HG03439 (cell line): ENCODE results near the gene CDH3.

Experiments
- ATAC-seq: cut with Tn5 transposase; IDR thresholded peaks from one replicate; pipeline ENCODE4 v1.9.1; 2021; ENCODE audit warnings: mild to moderate bottlenecking, moderate library complexity; ENCODE audit not compliant: unreplicated experiment

The CDH3 gene

GRCh38 chr16:68644715-68645493 is at the start of gene CDH3:
CDH3 (plus strand) TSS chr16:68645310; CDS start chr16:68645380, 70 bp downstream.
- no peak for ATAC-seq

- ATAC-seq: no peak
Observed at GRCh38 chr16:68596266-68596665, 48.8 kb upstream of the CDH3 start.

- ATAC-seq: no peak
Observed at GRCh38 chr16:68599586-68599985, 45.5 kb upstream of the CDH3 start.

GRCh38 chr16:68605746-68606145 is 39.4 kb upstream of the CDH3 start:
- ATAC-seq: no peak

GRCh38 chr16:68607443-68607842 is 37.7 kb upstream of the CDH3 start:
- ATAC-seq: no peak

- no peak for ATAC-seq
Observed at GRCh38 chr16:68608330-68608729, 36.8 kb upstream of the CDH3 start.

- ATAC-seq: no peak
Observed at GRCh38 chr16:68612996-68613395, 32.1 kb upstream of the CDH3 start.

GRCh38 chr16:68617734-68618133 is 27.4 kb upstream of the CDH3 start:
- no peak for ATAC-seq

GRCh38 chr16:68626557-68626956 is 18.6 kb upstream of the CDH3 start:
- ATAC-seq: no peak

GRCh38 chr16:68627951-68628425 is 17.1 kb upstream of the CDH3 start:
- ATAC-seq: no peak

- ATAC-seq: no peak
Observed at GRCh38 chr16:68629351-68629910, 15.7 kb upstream of the CDH3 start.

GRCh38 chr16:68636064-68636560 is 9.0 kb upstream of the CDH3 start:
- no peak for ATAC-seq

- no peak for ATAC-seq
Observed at GRCh38 chr16:68636818-68637217, 8.3 kb upstream of the CDH3 start.

- no peak for ATAC-seq
Observed at GRCh38 chr16:68640972-68641371, 4.1 kb upstream of the CDH3 start.

GRCh38 chr16:68642047-68642435 is 3.1 kb upstream of the CDH3 start:
- ATAC-seq: no peak

- no peak for ATAC-seq
Observed at GRCh38 chr16:68642436-68643101, 2.5 kb upstream of the CDH3 start.

GRCh38 chr16:68643227-68643626 is 1.9 kb upstream of the CDH3 start:
- ATAC-seq: no peak

- no peak for ATAC-seq
Observed at GRCh38 chr16:68643847-68644246, 1.3 kb upstream of the CDH3 start.

- ATAC-seq: no peak
Observed at GRCh38 chr16:68644296-68644695, 814 bp upstream of the CDH3 start.

- no peak for ATAC-seq
Observed at GRCh38 chr16:68645494-68646388, 631 bp downstream of the CDH3 start.
